ENCODE measurements around the gene ANKFY1.

- TF ChIP-seq CTCF (IDR thresholded peaks at IDR 0.05; ENCODE audit: low read length) = no peak
- no peak for TF ChIP-seq EZH2 (optimal IDR thresholded peaks at IDR 0.05; ENCODE audit: low read depth, low read length)
Observed at GRCh38 chr17:4140125-4140524, 123.7 kb downstream of the ANKFY1 start.
